ENCODE results near the gene NBPF3.
"Not testable (repeated sequence)": the region's sequence is repeated elsewhere in the genome, so short reads cannot be mapped to it uniquely, and the experiment has no call there.

Gene NBPF3

DNA sequence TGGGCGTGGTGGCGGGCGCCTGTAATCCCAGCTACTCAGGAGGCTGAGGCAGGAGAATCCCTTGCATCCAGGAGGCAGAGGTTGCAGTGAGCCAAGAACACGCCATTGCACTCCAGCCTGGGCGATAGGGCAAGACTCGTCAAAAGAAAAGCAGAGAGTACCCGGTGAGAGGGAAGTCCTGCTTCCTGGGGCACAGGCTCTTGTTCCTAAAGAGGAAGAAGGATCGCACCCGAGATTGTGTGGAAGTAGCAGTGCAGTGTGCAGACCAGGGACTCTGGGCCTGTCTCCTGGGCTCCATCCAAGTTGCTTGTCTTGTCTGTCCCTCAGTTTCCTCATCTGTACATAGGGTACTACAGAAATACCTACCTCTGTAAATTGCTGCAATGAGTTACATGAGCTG, 29.6 kb downstream of the NBPF3 start:
- TF ChIP-seq CTCF (IDR thresholded peaks at IDR 0.05; ENCODE audit: borderline replicate concordance, control extremely low read depth, extremely low read depth, insufficient read depth, missing control alignments) = no peak
- DNase-seq (ENCODE audit: low spot score) = no peak
- in situ Hi-C loops (cut with MboI; ENCODE audit: low sequenced_read_pairs, unreplicated experiment) = no loop called here

DNA sequence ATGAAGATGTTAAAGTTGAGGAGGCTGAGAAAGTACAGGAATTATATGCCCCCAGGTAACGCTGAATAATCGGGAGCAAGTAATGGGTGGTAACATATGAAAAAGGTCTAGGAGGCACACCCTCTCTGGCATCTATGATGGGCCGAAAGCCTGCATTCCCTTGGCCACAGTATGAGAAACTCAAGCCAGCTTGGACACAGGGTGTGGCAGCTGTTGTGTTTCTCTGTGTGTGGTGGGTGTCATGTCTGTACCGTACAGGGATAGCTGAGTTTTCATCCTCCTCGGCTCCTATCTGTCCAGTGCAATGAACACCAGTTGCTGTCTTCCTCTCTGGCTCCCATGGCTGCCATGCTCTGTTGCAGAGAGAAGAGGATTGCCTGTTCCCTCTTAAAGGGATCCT, 32.9 kb downstream of the NBPF3 start:
- in situ Hi-C loops (cut with MboI; ENCODE audit: low sequenced_read_pairs, unreplicated experiment) = no loop called here
- no peak for DNase-seq (ENCODE audit: low spot score)
- no peak for TF ChIP-seq CTCF (IDR thresholded peaks at IDR 0.05; ENCODE audit: borderline replicate concordance, control extremely low read depth, extremely low read depth, insufficient read depth, missing control alignments)

- in situ Hi-C loops (cut with MboI; ENCODE audit: low sequenced_read_pairs, unreplicated experiment) = no loop called here
- no peak for DNase-seq (ENCODE audit: low spot score)
- TF ChIP-seq CTCF (IDR thresholded peaks at IDR 0.05; ENCODE audit: borderline replicate concordance, control extremely low read depth, extremely low read depth, insufficient read depth, missing control alignments) = no peak
Measured at GRCh38 chr1:21478356-21478755, 38.4 kb downstream of the NBPF3 start.

DNA sequence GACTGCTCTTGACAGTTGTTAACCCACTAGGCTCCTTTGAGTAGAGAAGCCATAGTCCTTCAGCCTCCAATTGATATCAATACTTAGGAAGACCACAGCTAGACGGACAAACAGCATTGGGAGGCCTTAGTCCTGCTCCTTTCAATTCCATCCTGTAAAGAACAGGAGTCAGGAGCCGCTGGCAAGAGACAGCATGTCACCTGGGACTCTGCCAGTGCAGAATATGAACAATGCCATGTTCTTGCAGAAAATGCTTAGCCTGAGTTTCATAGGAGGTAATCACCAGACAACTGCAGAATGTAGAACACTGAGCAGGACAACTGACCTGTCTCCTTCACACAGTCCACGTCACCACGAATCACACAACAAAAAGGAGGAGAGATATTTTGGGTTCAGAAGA, 43.9 kb downstream of the NBPF3 start:
- in situ Hi-C loops (cut with MboI; ENCODE audit: low sequenced_read_pairs, unreplicated experiment); DNase-seq (ENCODE audit: low spot score): not testable (repeated sequence)

DNA sequence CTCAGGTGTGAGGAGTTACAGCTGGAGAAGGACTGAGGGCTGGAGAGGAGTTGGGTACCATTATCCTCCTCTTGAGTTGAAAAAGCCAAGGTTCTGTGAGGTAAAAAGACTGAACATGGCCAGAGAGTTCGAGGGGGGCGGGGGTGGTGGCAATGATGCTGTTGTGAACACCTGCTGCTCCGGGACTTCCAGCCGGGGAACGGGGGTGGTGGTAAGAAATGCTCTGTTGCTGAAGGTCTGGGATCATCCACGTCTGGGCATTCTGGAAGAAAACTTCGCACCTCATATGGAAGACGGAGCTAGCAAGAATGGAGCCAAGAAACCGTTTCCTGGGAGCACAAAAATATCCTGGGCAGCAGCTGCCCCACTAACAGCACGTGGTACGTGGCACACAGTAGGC, 49.2 kb downstream of the NBPF3 start:
- TF ChIP-seq CTCF (IDR thresholded peaks at IDR 0.05; ENCODE audit: borderline replicate concordance, control extremely low read depth, extremely low read depth, insufficient read depth, missing control alignments) = no peak
- in situ Hi-C loops (cut with MboI; ENCODE audit: low sequenced_read_pairs, unreplicated experiment) = no loop called here
- DNase-seq (ENCODE audit: low spot score) = no peak

DNA sequence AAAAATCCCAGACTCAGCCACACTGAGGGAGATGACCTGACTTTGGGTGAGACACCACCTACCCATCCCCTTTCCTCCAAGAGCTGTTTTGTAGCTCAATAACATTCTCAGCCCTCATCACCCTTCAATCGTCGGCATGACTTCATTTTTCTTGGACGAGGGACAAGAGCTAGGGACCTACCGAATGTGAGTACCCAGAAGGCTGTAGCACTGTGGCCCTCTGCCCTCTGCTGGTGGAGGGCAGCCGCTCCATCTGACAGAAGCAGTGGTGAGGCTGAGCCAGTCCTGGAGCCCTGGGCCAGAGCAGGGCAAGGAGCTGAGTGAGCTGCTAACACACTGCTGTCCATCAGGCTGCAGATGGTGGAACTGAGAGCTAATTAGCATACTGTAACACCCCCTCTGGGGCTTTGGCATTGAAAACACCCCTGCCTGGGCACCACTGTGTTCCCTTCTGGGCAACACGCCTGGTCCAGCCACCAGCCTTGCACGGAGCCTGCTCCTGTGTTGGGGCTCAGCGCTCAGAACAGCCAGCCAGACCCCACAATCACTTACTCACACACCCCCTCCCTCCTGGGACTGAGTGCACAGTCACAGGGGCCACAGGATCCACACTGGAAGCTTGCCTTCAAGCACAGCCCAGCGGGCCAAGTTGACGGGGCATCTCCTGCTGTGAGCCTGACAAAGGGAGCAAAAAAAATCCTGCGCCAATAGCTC, 51.0 kb downstream of the NBPF3 start:
- peak; percentile 40 for TF ChIP-seq CTCF (IDR thresholded peaks at IDR 0.05; ENCODE audit: borderline replicate concordance, control extremely low read depth, extremely low read depth, insufficient read depth, missing control alignments)
- DNase-seq (ENCODE audit: low spot score) = peak; percentile 56
- in situ Hi-C loops (cut with MboI; ENCODE audit: low sequenced_read_pairs, unreplicated experiment) = no loop called here

- DNase-seq (ENCODE audit: low spot score) = peak; percentile 3
- no peak for TF ChIP-seq CTCF (IDR thresholded peaks at IDR 0.05; ENCODE audit: borderline replicate concordance, control extremely low read depth, extremely low read depth, insufficient read depth, missing control alignments)
- in situ Hi-C loops (cut with MboI; ENCODE audit: low sequenced_read_pairs, unreplicated experiment) = no loop called here
Measured at GRCh38 chr1:21491488-21492355, 51.8 kb downstream of the NBPF3 start.
